WTC11 (cell line): Measurements from ENCODE around the gene CREB3L1. TPM values are rescaled to one million over a fixed set of nuclear protein-coding genes. Genes with fewer than 3 reads are reported as not detected.

Experiments used
- ATAC-seq: fragments of 200-7000 bp; cut with Tn5 transposase; 2 replicates; pipeline ENCODE4 v1.10.0; 2021; ENCODE audit warnings: mild to moderate bottlenecking, moderate library complexity
- CTCF ChIA-PET: fragments of 300-600 bp; sonication (Branson Sonifier 250); formaldehyde crosslinking; loops from one replicate; lab custom pipeline; 2021; ENCODE audit warnings: antibody characterized with exemption; lab: Charles Lee
- POLR2A ChIA-PET: fragments of 350-600 bp; sonication (Branson Sonifier 250); formaldehyde crosslinking; loops from one replicate; lab custom pipeline; 2021; ENCODE audit warnings: antibody characterized with exemption; lab: Charles Lee
- DNase-seq: peaks from one replicate; pipeline ENCODE4 v3.0.0; 2021; ENCODE audit warnings: low spot score
- H3K27ac Mint-ChIP-seq: 2 replicates; pipeline ENCODE4 v1.8.0; 2021; ENCODE audit warnings: mixed read lengths
- H3K27me3 Mint-ChIP-seq: 2 replicates; pipeline ENCODE4 v1.8.0; 2021; ENCODE audit warnings: low read depth, mild to moderate bottlenecking, moderate library complexity, mixed read lengths
- H3K36me3 Mint-ChIP-seq: 2 replicates; pipeline ENCODE4 v1.8.0; 2021; ENCODE audit warnings: mixed read lengths
- H3K4me1 Mint-ChIP-seq: 2 replicates; pipeline ENCODE4 v1.8.0; 2022; ENCODE audit warnings: mixed read lengths
- H3K4me3 Mint-ChIP-seq: 2 replicates; pipeline ENCODE4 v1.8.0; 2021; ENCODE audit warnings: mild to moderate bottlenecking, moderate library complexity, mixed read lengths
- H3K9me3 Mint-ChIP-seq: 2 replicates; pipeline ENCODE4 v1.8.0; 2021; ENCODE audit warnings: mixed read lengths
- ATF1 ChIP-seq: sonication (generic); formaldehyde crosslinking; IDR thresholded peaks from 2 replicates; pipeline ENCODE4 v1.8.1; 2023; ENCODE audit warnings: mild to moderate bottlenecking, moderate library complexity, missing genetic modification reagents
- CREM ChIP-seq: sonication (generic); formaldehyde crosslinking; IDR thresholded peaks from 2 replicates; pipeline ENCODE4 v1.8.1; 2022; ENCODE audit warnings: mild to moderate bottlenecking, missing genetic modification reagents, moderate library complexity
- E2F5 ChIP-seq: sonication (generic); formaldehyde crosslinking; IDR thresholded peaks from 2 replicates; pipeline ENCODE4 v1.8.1; 2022; ENCODE audit warnings: mild to moderate bottlenecking, moderate library complexity, missing genetic modification reagents
- FOXJ3 ChIP-seq: sonication (generic); formaldehyde crosslinking; IDR thresholded peaks from 2 replicates; pipeline ENCODE4 v1.9.0; 2021; ENCODE audit warnings: missing genetic modification reagents, mild to moderate bottlenecking, borderline replicate concordance
- GRHL2 ChIP-seq: fragments of 250-450 bp; sonication (Bioruptor Pico); IDR thresholded peaks from 2 replicates; pipeline ENCODE4 v1.8.0; 2022; ENCODE audit warnings: mild to moderate bottlenecking, moderate library complexity; ENCODE audit not compliant: insufficient replicate concordance, severe bottlenecking
- HMGXB4 ChIP-seq: sonication (generic); formaldehyde crosslinking; IDR thresholded peaks from 2 replicates; pipeline ENCODE4 v1.8.1; 2023; ENCODE audit warnings: mild to moderate bottlenecking, moderate library complexity, missing genetic modification reagents
- IRF1 ChIP-seq: sonication (generic); formaldehyde crosslinking; IDR thresholded peaks from 2 replicates; pipeline ENCODE4 v1.8.0; 2023; ENCODE audit warnings: missing genetic modification reagents
- NR1H2 ChIP-seq: sonication (generic); formaldehyde crosslinking; IDR thresholded peaks from 2 replicates; pipeline ENCODE4 v1.9.0; 2021; ENCODE audit warnings: mild to moderate bottlenecking, moderate library complexity, missing genetic modification reagents
- NR3C1 ChIP-seq: sonication (generic); formaldehyde crosslinking; conservative IDR thresholded peaks from 2 replicates; pipeline ENCODE4 v1.8.1; 2023; ENCODE audit warnings: low read depth, mild to moderate bottlenecking, missing genetic modification reagents
- PRDM15 ChIP-seq: sonication (generic); formaldehyde crosslinking; IDR thresholded peaks from 2 replicates; pipeline ENCODE4 v1.8.0; 2022; ENCODE audit warnings: missing genetic modification reagents
- SP1 ChIP-seq: sonication (generic); formaldehyde crosslinking; conservative IDR thresholded peaks from 2 replicates; pipeline ENCODE4 v1.8.1; 2022; ENCODE audit warnings: missing genetic modification reagents
- TP53 ChIP-seq: sonication (generic); formaldehyde crosslinking; IDR thresholded peaks from 2 replicates; pipeline ENCODE4 v1.8.1; 2023; ENCODE audit warnings: mild to moderate bottlenecking, missing genetic modification reagents
- ZBTB21 ChIP-seq: sonication (generic); formaldehyde crosslinking; IDR thresholded peaks from 2 replicates; pipeline ENCODE4 v1.8.1; 2023; ENCODE audit warnings: mild to moderate bottlenecking, missing genetic modification reagents, borderline replicate concordance
- ZBTB43 ChIP-seq: sonication (generic); formaldehyde crosslinking; IDR thresholded peaks from 2 replicates; pipeline ENCODE4 v1.8.1; 2023; ENCODE audit warnings: mild to moderate bottlenecking, missing genetic modification reagents
- ZNF121 ChIP-seq: sonication (generic); formaldehyde crosslinking; IDR thresholded peaks from 2 replicates; pipeline ENCODE4 v1.8.0; 2023; ENCODE audit warnings: missing genetic modification reagents
- ZNF396 ChIP-seq: fragments of 250-450 bp; sonication (Bioruptor Pico); IDR thresholded peaks from 2 replicates; pipeline ENCODE4 v1.8.0; 2021; ENCODE audit warnings: mild to moderate bottlenecking, moderate library complexity, borderline replicate concordance
- total RNA-seq: library from RNA; stranded (reverse); gene quantifications from 3 replicates; pipeline ENCODE4 v1.2.3, GENCODE V29; 2021
- TF ChIP-seq, protein P1 (sequence below): fragments of 250-450 bp; sonication (Bioruptor Pico); IDR thresholded peaks from 2 replicates; pipeline ENCODE4 v1.9.0; 2021; ENCODE audit warnings: moderate library complexity, mild to moderate bottlenecking, inconsistent platforms, borderline replicate concordance

Gene CREB3L1
- total RNA-seq, 1 experiment from 2014 or later, result 10.9 TPM

- TF ChIP-seq, protein P1, sequence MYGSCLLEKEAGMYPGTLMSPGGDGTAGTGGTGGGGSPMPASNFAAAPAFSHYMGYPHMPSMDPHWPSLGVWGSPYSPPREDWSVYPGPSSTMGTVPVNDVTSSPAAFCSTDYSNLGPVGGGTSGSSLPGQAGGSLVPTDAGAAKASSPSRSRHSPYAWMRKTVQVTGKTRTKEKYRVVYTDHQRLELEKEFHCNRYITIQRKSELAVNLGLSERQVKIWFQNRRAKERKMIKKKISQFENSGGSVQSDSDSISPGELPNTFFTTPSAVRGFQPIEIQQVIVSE, result no peak
- TF ChIP-seq ZNF121, result 0 out of 2 replicates have a peak, but pooled peaks have one; percentile 31
- no peak for TF ChIP-seq CREM (CRISPR knock-in tag)
- TF ChIP-seq ZBTB43 (CRISPR knock-in tag), result no peak
- TF ChIP-seq HMGXB4 (CRISPR knock-in tag), result no peak
- TF ChIP-seq, all 79 proteins: peak for 3
Measured at GRCh38 chr11:46342239-46342638, 64.8 kb downstream of the CREB3L1 start (continued).

GRCh38 chr11:46343520-46343919 is 66.1 kb downstream of the CREB3L1 start:
- Mint-ChIP-seq H3K36me3 (no peaks in the 10 kb centered on the region), H3K4me3 (peak overlapping the region; percentile 8; the same call in 1 of the 2 replicates), H3K27me3 (peaks cover 11% of the 10 kb centered on the region), H3K9me3 (no peaks in the 10 kb centered on the region), H3K27ac (peak overlapping the region; percentile 93), H3K4me1 (peaks cover 89% of the 10 kb centered on the region)
- TF ChIP-seq NR1H2 (CRISPR knock-in tag) (no peak), FOXJ3 (CRISPR knock-in tag) (no peak), ZNF396 (no peak), ATF1 (CRISPR knock-in tag) (no peak), ZBTB21 (CRISPR knock-in tag) (no peak)
- DNase-seq, result no peak
- CTCF ChIA-PET, result interaction anchor here (1.0 to 3.6 kb wide), 17 partner anchors 8 to 186 kb away, joined by 3 to 31 read pairs (median 13); partner anchors contain the start of genes CHRM4 and CREB3L1
- ATAC-seq, result no peak
- POLR2A ChIA-PET, result interaction anchor here (0.5 to 1.4 kb wide), 4 partner anchors 11 to 102 kb away, joined by 3 to 4 read pairs (median 4); no protein-coding TSS in a partner anchor

- H3K27ac Mint-ChIP-seq, result peak overlapping the region; percentile 95
- H3K4me1 Mint-ChIP-seq, result peaks cover 88% of the 10 kb centered on the region
- ATAC-seq, result peak; percentile 38
- no peaks in the 10 kb centered on the region for H3K36me3 Mint-ChIP-seq
- peaks cover 11% of the 10 kb centered on the region for H3K27me3 Mint-ChIP-seq
- CTCF ChIA-PET, result interaction anchor here (0.7 to 3.6 kb wide), 22 partner anchors 9 to 122 kb away, joined by 3 to 31 read pairs (median 7); partner anchors contain the start of genes CHRM4 and CREB3L1
- TF ChIP-seq E2F5 (CRISPR knock-in tag) (0 out of 2 replicates have a peak, but pooled peaks have one; percentile 52), IRF1 (CRISPR knock-in tag) (no peak), NR3C1 (CRISPR knock-in tag) (no peak), PRDM15 (CRISPR knock-in tag) (no peak), GRHL2 (no peak), TP53 (CRISPR knock-in tag) (no peak), HMGXB4 (CRISPR knock-in tag) (no peak), SP1 (CRISPR knock-in tag) (peak; percentile 40; the same call in 1 of the 2 replicates), ZBTB43 (CRISPR knock-in tag) (no peak)
- POLR2A ChIA-PET, result interaction anchor here (0.9 to 2.7 kb wide), 6 partner anchors 11 to 224 kb away, joined by 3 to 6 read pairs (median 4); partner anchors contain the start of gene CHRM4
- peak overlapping the region; percentile 63 for H3K4me3 Mint-ChIP-seq
- DNase-seq, result peak; percentile 55
- H3K9me3 Mint-ChIP-seq, result no peaks in the 10 kb centered on the region
Measured at GRCh38 chr11:46345131-46345597, 67.7 kb downstream of the CREB3L1 start.
